HCT116 (cell line): ENCODE measurements around the gene FGF18. TPM values are rescaled to one million over a fixed set of nuclear protein-coding genes. Genes with fewer than 3 reads are reported as not detected.

Experiments
- ATAC-seq: fragments of 200-7000 bp; cut with Tn5 transposase; 2 replicates; pipeline ENCODE4 v1.9.1; 2020; ENCODE audit warnings: mild to moderate bottlenecking, moderate library complexity
- BruUV-seq: library from RNA; stranded (reverse); fragments of 400-500 nt; replicated peaks from 2 replicates; lab custom pipeline; 2021; lab: Mats Ljungman, UMichigan
- CTCF ChIA-PET: fragments of 300-600 bp; sonication (Branson Sonifier 250); formaldehyde crosslinking; loops from one replicate; lab custom pipeline; 2021; ENCODE audit warnings: antibody characterized with exemption; lab: Charles Lee
- POLR2A ChIA-PET: fragments of 300-600, 350-600 bp; sonication (Branson Sonifier 250); formaldehyde crosslinking; loops from one replicate; lab custom pipeline; 2021; ENCODE audit warnings: antibody characterized with exemption; lab: Charles Lee
- RAD21 ChIA-PET, 2 experiments: fragments of 300-600 bp; sonication (Branson Sonifier 250); formaldehyde crosslinking; loops; one replicate each; lab custom pipeline; 2023; ENCODE audit warnings: low total read pairs in 2 of 2; ENCODE audit not compliant: uncharacterized antibody in 2 of 2, unreplicated experiment in 2 of 2, low non-redundant PET in 1 of 2; lab: Charles Lee
- DNase-seq: peaks from one replicate; pipeline ENCODE4 v3.0.0-alpha.2; 2010; ENCODE audit warnings: low read depth, low spot score
- H2AFZ ChIP-seq: fragments of 200-600 bp; shearing (Covaris generic), sonication (generic); 2 replicates; pipeline ENCODE4 v1.6.1; 2017; ENCODE audit warnings: low read depth, mixed run types, mixed read lengths, antibody characterized with exemption, low read length; ENCODE audit not compliant: poor library complexity, severe bottlenecking
- H3K27ac ChIP-seq: 2 replicates; pipeline ENCODE4 v1.5.1; 2012; ENCODE audit warnings: low read depth, low read length
- H3K27me3 ChIP-seq: fragments of 200-600 bp; sonication (generic); 2 replicates; pipeline ENCODE4 v1.6.1; 2016; ENCODE audit warnings: mixed run types, low read length, mixed read lengths; ENCODE audit not compliant: insufficient read depth
- H3K36me3 ChIP-seq, 2 experiments: fragments of 200-500 bp in 1 of 2; fragments of 200-600 bp in 1 of 2; sonication (Bioruptor generic) in 1 of 2; sonication (generic) in 1 of 2; 2 replicates each; pipeline versions ENCODE4 v1.5.1 to v1.6.1; 2014 to 2016; ENCODE audit warnings: low read length in 2 of 2, inconsistent platforms in 1 of 2, mixed read lengths in 1 of 2, mixed run types in 1 of 2; ENCODE audit not compliant: insufficient read depth in 2 of 2, control insufficient read depth in 1 of 2
- H3K4me1 ChIP-seq, 2 experiments: fragments of 200-600 bp in 1 of 2; sonication (generic) in 1 of 2; 2 replicates each; pipeline versions ENCODE4 v1.5.1 to v1.6.1; 2012 to 2017; ENCODE audit warnings: low read length in 2 of 2, inconsistent platforms in 1 of 2, mild to moderate bottlenecking in 1 of 2, mixed read lengths in 1 of 2, mixed run types in 1 of 2, moderate library complexity in 1 of 2; ENCODE audit not compliant: insufficient read depth in 2 of 2, control insufficient read depth in 1 of 2
- H3K4me2 ChIP-seq: fragments of 200-600 bp; sonication (generic); 2 replicates; pipeline ENCODE4 v1.6.1; 2017; ENCODE audit warnings: mixed run types, low read length, mixed read lengths
- H3K4me3 ChIP-seq, 2 experiments: fragments of 200-600 bp in 1 of 2; sonication (generic) in 1 of 2; replicated peaks in 1 of 2; 2 replicates each; pipeline ENCODE4 v1.5.1; 2011 to 2016; ENCODE audit warnings: low read length in 2 of 2, control low read depth in 1 of 2, low read depth in 1 of 2, mild to moderate bottlenecking in 1 of 2, mixed read lengths in 1 of 2, mixed run types in 1 of 2
- H3K79me2 ChIP-seq: fragments of 200-600 bp; sonication (generic); 2 replicates; pipeline ENCODE4 v1.6.1; 2017; ENCODE audit warnings: mild to moderate bottlenecking, mixed run types, low read length, moderate library complexity, mixed read lengths; ENCODE audit not compliant: insufficient read depth
- H3K9ac ChIP-seq: fragments of 200-600 bp; sonication (generic); 2 replicates; pipeline ENCODE4 v1.6.1; 2016; ENCODE audit warnings: low read length, mixed read lengths
- H3K9me2 ChIP-seq: fragments of 200-600 bp; sonication (generic), shearing (Covaris generic); 2 replicates; pipeline ENCODE4 v1.6.1; 2017; ENCODE audit warnings: mixed run types, mild to moderate bottlenecking, moderate library complexity; ENCODE audit not compliant: insufficient read depth
- H3K9me3 ChIP-seq, 2 experiments: fragments of 200-500 bp in 1 of 2; fragments of 200-600 bp in 1 of 2; sonication (Bioruptor generic) in 1 of 2; sonication (generic) in 1 of 2; 2 replicates each; pipeline ENCODE4 v1.6.1; 2014 to 2017; ENCODE audit warnings: low read length in 2 of 2, mixed read lengths in 2 of 2, inconsistent platforms in 1 of 2, low read depth in 1 of 2, mild to moderate bottlenecking in 1 of 2, mixed run types in 1 of 2, moderate library complexity in 1 of 2; ENCODE audit not compliant: control insufficient read depth in 1 of 2, insufficient read depth in 1 of 2
- H4K20me1 ChIP-seq: fragments of 200-600 bp; sonication (generic), shearing (Covaris generic); 2 replicates; pipeline ENCODE4 v1.6.1; 2017; ENCODE audit warnings: mixed run types, mild to moderate bottlenecking, moderate library complexity; ENCODE audit not compliant: insufficient read depth
- POLR2AphosphoS5 ChIP-seq: IDR thresholded peaks from 2 replicates; pipeline ENCODE4 v1.6.1; 2011; ENCODE audit warnings: mild to moderate bottlenecking, low read depth, low read length, moderate library complexity
- SIN3A ChIP-seq: IDR thresholded peaks from 2 replicates; pipeline ENCODE4 v1.6.1; 2012; ENCODE audit warnings: low read depth
- SRF ChIP-seq: IDR thresholded peaks from 2 replicates; pipeline ENCODE4 v1.6.1; 2012; ENCODE audit warnings: low read depth
- ZFX ChIP-seq: fragments of 450-650 bp; IDR thresholded peaks from 2 replicates; pipeline ENCODE4 v1.6.1; 2017
- ZNF274 ChIP-seq: fragments of 200-500 bp; sonication (Bioruptor generic); IDR thresholded peaks from 2 replicates; pipeline ENCODE4 v1.6.1; 2014; ENCODE audit warnings: mild to moderate bottlenecking, low read depth, low read length, inconsistent platforms
- intact Hi-C: fragments of 100-400 bp; cut with micrococcal nuclease; formaldehyde crosslinking; loops from 2 replicates; pipeline ENCODE4 v1.10.0; 2022
- total RNA-seq: library from RNA; stranded (reverse); gene quantifications from one replicate; pipeline ENCODE4 v1.2.1, GENCODE V29; 2021; ENCODE audit not compliant: unreplicated experiment
- TF ChIP-seq, protein P1 (sequence below): IDR thresholded peaks from 2 replicates; pipeline ENCODE4 v1.6.1; 2012
- TF ChIP-seq, protein P2 (sequence below), 3 experiments: fragments of 200-600 bp in 1 of 3; sonication (generic) in 1 of 3; IDR thresholded peaks in 2 of 3; conservative IDR thresholded peaks in 1 of 3; 2 replicates each; pipeline ENCODE4 v1.5.1; 2012 to 2017; ENCODE audit warnings: low read depth in 2 of 3, low read length in 2 of 3, antibody characterized with exemption in 1 of 3, borderline replicate concordance in 1 of 3, control low read depth in 1 of 3, mild to moderate bottlenecking in 1 of 3, mixed read lengths in 1 of 3, mixed run types in 1 of 3, moderate library complexity in 1 of 3; ENCODE audit not compliant: insufficient read depth in 1 of 3

The FGF18 gene
- total RNA-seq, 1 experiment from 2014 or later, result 0.96 TPM

GRCh38 chr5:171455522-171455921 is 36.1 kb downstream of the FGF18 start:
- H3K4me2 ChIP-seq, result no peak overlapping the region
- H3K9me3 ChIP-seq, result no peaks in the 10 kb centered on the region
- no peak overlapping the region for H3K4me3 ChIP-seq
- H3K4me1 ChIP-seq, result peaks cover 6 to 18% of the 10 kb centered on the region in 2 experiments
- H2AFZ ChIP-seq, result no peak overlapping the region
- ChIA-PET CTCF (no interaction called here), RAD21 (no interaction called here), POLR2A (no interaction called here)
- H3K9me2 ChIP-seq, result no peaks in the 10 kb centered on the region
- no peaks in the 10 kb centered on the region for H3K79me2 ChIP-seq
- H3K9ac ChIP-seq, result no peak overlapping the region
- DNase-seq (no peak), ATAC-seq (no peak)
- no TSS peak for BruUV-seq
- no peaks in the 10 kb centered on the region for H3K36me3 ChIP-seq
- intact Hi-C loops, result no loop called here
- no peak overlapping the region for H3K27ac ChIP-seq
- no peaks in the 10 kb centered on the region for H3K27me3 ChIP-seq
- H4K20me1 ChIP-seq, result no peaks in the 10 kb centered on the region
- TF ChIP-seq SIN3A (no peak), SRF (no peak)
- TF ChIP-seq, protein P1, sequence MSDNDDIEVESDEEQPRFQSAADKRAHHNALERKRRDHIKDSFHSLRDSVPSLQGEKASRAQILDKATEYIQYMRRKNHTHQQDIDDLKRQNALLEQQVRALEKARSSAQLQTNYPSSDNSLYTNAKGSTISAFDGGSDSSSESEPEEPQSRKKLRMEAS, result no peak

DNA sequence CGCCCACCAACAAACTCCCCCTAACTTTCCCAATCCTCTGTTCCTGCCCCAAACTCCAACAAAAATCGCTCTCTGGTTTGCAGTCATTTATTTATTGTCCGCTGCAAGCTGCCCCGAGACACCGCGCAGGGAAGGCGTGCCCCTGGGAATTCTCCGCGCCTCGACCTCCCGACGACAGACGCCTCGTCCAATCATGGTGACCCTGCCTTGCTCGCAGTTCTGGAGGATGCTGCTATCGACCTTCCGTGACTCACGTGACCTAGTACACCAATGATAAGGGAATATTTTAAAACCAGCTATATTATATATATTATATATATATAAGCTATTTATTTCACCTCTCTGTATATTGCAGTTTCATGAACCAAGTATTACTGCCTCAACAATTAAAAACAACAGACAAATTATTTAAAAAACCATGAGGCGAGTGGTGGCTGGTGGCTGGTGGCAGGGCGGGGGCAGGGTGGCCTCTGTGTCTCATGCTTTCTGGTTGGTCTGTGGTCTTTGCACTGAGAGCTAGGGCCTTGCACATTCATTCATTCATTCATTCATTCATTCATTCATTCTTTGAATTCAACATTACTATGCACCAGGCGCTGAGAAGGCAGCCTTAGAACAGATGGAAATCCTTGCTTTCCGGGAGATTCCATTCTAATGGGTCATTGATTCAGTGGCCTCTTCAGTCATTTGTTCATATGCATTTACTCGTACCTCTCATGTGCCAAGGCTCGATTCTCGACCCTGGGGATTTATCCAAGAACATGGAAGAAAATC is 37.9 kb downstream of the FGF18 start:
- no peak for DNase-seq
- no peak overlapping the region for H3K4me3 ChIP-seq
- POLR2A ChIA-PET, result no interaction called here
- no peaks in the 10 kb centered on the region for H3K9me3 ChIP-seq
- H3K9me2 ChIP-seq, result no peaks in the 10 kb centered on the region
- TF ChIP-seq SRF (no peak), POLR2AphosphoS5 (no peak), ZFX (no peak), ZNF274 (no peak)
- TF ChIP-seq, protein P2, sequence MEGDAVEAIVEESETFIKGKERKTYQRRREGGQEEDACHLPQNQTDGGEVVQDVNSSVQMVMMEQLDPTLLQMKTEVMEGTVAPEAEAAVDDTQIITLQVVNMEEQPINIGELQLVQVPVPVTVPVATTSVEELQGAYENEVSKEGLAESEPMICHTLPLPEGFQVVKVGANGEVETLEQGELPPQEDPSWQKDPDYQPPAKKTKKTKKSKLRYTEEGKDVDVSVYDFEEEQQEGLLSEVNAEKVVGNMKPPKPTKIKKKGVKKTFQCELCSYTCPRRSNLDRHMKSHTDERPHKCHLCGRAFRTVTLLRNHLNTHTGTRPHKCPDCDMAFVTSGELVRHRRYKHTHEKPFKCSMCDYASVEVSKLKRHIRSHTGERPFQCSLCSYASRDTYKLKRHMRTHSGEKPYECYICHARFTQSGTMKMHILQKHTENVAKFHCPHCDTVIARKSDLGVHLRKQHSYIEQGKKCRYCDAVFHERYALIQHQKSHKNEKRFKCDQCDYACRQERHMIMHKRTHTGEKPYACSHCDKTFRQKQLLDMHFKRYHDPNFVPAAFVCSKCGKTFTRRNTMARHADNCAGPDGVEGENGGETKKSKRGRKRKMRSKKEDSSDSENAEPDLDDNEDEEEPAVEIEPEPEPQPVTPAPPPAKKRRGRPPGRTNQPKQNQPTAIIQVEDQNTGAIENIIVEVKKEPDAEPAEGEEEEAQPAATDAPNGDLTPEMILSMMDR (IDR thresholded peaks at IDR 0.05 in 2 of 3, conservative IDR thresholded peaks at IDR 0.05 in 1 of 3; ENCODE audit: borderline replicate concordance in 1 of 3, insufficient read depth in 1 of 3, low read depth in 2 of 3, low read length in 2 of 3), result no peak
- TF ChIP-seq, protein P1, result no peak
- H3K9ac ChIP-seq, result no peak overlapping the region
- BruUV-seq, result no TSS peak
- no peaks in the 10 kb centered on the region for H4K20me1 ChIP-seq
- H3K4me2 ChIP-seq, result no peak overlapping the region
- RAD21 ChIA-PET, result no interaction called here
- no peaks in the 10 kb centered on the region for H3K27me3 ChIP-seq
- H3K79me2 ChIP-seq, result no peaks in the 10 kb centered on the region
- H2AFZ ChIP-seq, result no peak overlapping the region
- H3K36me3 ChIP-seq, result no peaks in the 10 kb centered on the region
- H3K4me1 ChIP-seq, result no peaks in the 10 kb centered on the region; a peak in 1 of 4 replicates
- H3K27ac ChIP-seq, result no peak overlapping the region
- ATAC-seq, result no peak
- intact Hi-C loops, result no loop called here
- CTCF ChIA-PET, result no interaction called here
